CD14-positive monocyte (primary cell): Measurements from ENCODE around the gene MOB1B. TPM values are rescaled to one million over a fixed set of nuclear protein-coding genes. Genes with fewer than 3 reads are reported as not detected.

ENCODE experiments used
- DNase-seq, 3 donors: peaks; one replicate each; pipeline ENCODE4 v3.0.0-alpha.2; 2011 to 2022
- H2AFZ ChIP-seq: 2 replicates; pipeline ENCODE4 v1.6.0; 2012; ENCODE audit warnings: mild to moderate bottlenecking, low read depth, low read length, inconsistent platforms; ENCODE audit not compliant: insufficient read depth, poor library complexity, severe bottlenecking
- H3K27ac ChIP-seq, 2 donors: 1 replicate in 1 of 2; 2 replicates in 1 of 2; pipeline ENCODE4 v1.5.1; 2012 to 2013; ENCODE audit warnings: low read length in 2 of 2, control low read depth in 1 of 2, inconsistent platforms in 1 of 2, low read depth in 1 of 2, mild to moderate bottlenecking in 1 of 2
- H3K27me3 ChIP-seq, 2 donors: one replicate each; pipeline versions ENCODE4 v1.6.0 to v1.6.1; 2011 to 2013; ENCODE audit warnings: low read length in 2 of 2; ENCODE audit not compliant: control insufficient read depth in 2 of 2, insufficient read depth in 2 of 2
- H3K36me3 ChIP-seq, 2 donors: replicated peaks in 1 of 2; 1 replicate in 1 of 2; 2 replicates in 1 of 2; pipeline versions ENCODE4 v1.5.1 to v1.6.1; 2012 to 2013; ENCODE audit warnings: low read length in 2 of 2, control low read depth in 1 of 2, inconsistent platforms in 1 of 2, mild to moderate bottlenecking in 1 of 2; ENCODE audit not compliant: insufficient read depth in 2 of 2, control insufficient read depth in 1 of 2
- H3K4me1 ChIP-seq, 2 donors: 1 replicate in 1 of 2; 2 replicates in 1 of 2; pipeline versions ENCODE4 v1.5.1 to v1.6.1; 2012 to 2013; ENCODE audit warnings: low read length in 2 of 2, control low read depth in 1 of 2, inconsistent platforms in 1 of 2, mild to moderate bottlenecking in 1 of 2, moderate library complexity in 1 of 2; ENCODE audit not compliant: insufficient read depth in 2 of 2, control insufficient read depth in 1 of 2
- H3K4me2 ChIP-seq: replicated peaks from 2 replicates; pipeline ENCODE3; 2012; ENCODE audit warnings: low read length, moderate library complexity, mild to moderate bottlenecking; ENCODE audit not compliant: poor library complexity, severe bottlenecking; ENCODE audit errors: extremely low read depth
- H3K4me3 ChIP-seq, 3 experiments: fragments of 200-600 bp in 1 of 3; sonication (generic) in 1 of 3; replicated peaks in 1 of 3; 1 replicate in 2 of 3; 2 replicates in 1 of 3; pipeline ENCODE4 v1.5.1; 2011 to 2013; ENCODE audit warnings: low read length in 3 of 3, mild to moderate bottlenecking in 3 of 3, control low read depth in 2 of 3, low read depth in 2 of 3, inconsistent platforms in 1 of 3, moderate library complexity in 1 of 3
- H3K79me2 ChIP-seq: 2 replicates; pipeline ENCODE4 v1.6.0; 2012; ENCODE audit warnings: mild to moderate bottlenecking, control low read depth, inconsistent platforms, low read length, moderate library complexity; ENCODE audit not compliant: insufficient read depth
- H3K9ac ChIP-seq: 2 replicates; pipeline ENCODE4 v1.6.0; 2017; ENCODE audit warnings: low read length, mild to moderate bottlenecking; ENCODE audit not compliant: insufficient read depth, poor library complexity, severe bottlenecking
- H3K9me3 ChIP-seq, 2 donors: replicated peaks in 1 of 2; 1 replicate in 1 of 2; 2 replicates in 1 of 2; pipeline versions ENCODE4 v1.5.1 to v1.6.1; 2012 to 2013; ENCODE audit warnings: low read length in 2 of 2, control low read depth in 1 of 2; ENCODE audit not compliant: control insufficient read depth in 1 of 2, insufficient read depth in 1 of 2
- H4K20me1 ChIP-seq: 2 replicates; pipeline ENCODE4 v1.6.0; 2012; ENCODE audit warnings: mild to moderate bottlenecking, low read length, control low read depth, moderate library complexity; ENCODE audit not compliant: insufficient read depth
- H3K27ac Mint-ChIP-seq, 7 donors: one replicate each; pipeline ENCODE4 v1.8.0; 2020; ENCODE audit warnings: mild to moderate bottlenecking in 7 of 7, mixed read lengths in 7 of 7, moderate library complexity in 6 of 7, inconsistent platforms in 2 of 7
- H3K27me3 Mint-ChIP-seq, 3 donors: one replicate each; pipeline ENCODE4 v1.8.0; 2021 to 2022; ENCODE audit warnings: low read depth in 3 of 3, mild to moderate bottlenecking in 3 of 3, mixed read lengths in 3 of 3, moderate library complexity in 3 of 3, inconsistent platforms in 1 of 3
- H3K36me3 Mint-ChIP-seq, 2 donors: one replicate each; pipeline ENCODE4 v1.8.0; 2020; ENCODE audit warnings: mixed read lengths in 2 of 2, inconsistent platforms in 1 of 2, mild to moderate bottlenecking in 1 of 2
- H3K4me1 Mint-ChIP-seq: one replicate; pipeline ENCODE4 v1.8.0; 2020; ENCODE audit warnings: mild to moderate bottlenecking, mixed read lengths
- H3K4me3 Mint-ChIP-seq, 2 donors: one replicate each; pipeline ENCODE4 v1.8.0; 2020; ENCODE audit warnings: mild to moderate bottlenecking in 2 of 2, mixed read lengths in 2 of 2, moderate library complexity in 1 of 2
- H3K9me3 Mint-ChIP-seq, 7 donors: one replicate each; pipeline ENCODE4 v1.8.0; 2020 to 2022; ENCODE audit warnings: mixed read lengths in 7 of 7, mild to moderate bottlenecking in 6 of 7, moderate library complexity in 6 of 7, inconsistent platforms in 2 of 7
- WGBS: methylation state at CpG from one replicate; pipeline ENCODE4 v1.1.5; 2013; ENCODE audit warnings: missing lambda C conversion rate; ENCODE audit not compliant: insufficient coverage; 5-methylcytosine and 5-hydroxymethylcytosine counted together
- intact Hi-C, 2 donors: fragments of 100-400 bp; cut with micrococcal nuclease; formaldehyde crosslinking; loops; one replicate each; pipeline versions ENCODE4 v1.15.0 to v1.15.1; 2023
- polyA plus RNA-seq, 3 donors: library from polyadenylated mRNA; depleted of rRNA in 1 of 3; unstranded in 2 of 3; stranded (reverse) in 1 of 3; fragments of 300-500 nt in 2 of 3; fragments of >200 nt in 1 of 3; fragmentation: Illumina TruSeq in 2 of 3; gene quantifications; 1 replicate in 2 of 3; 2 replicates in 1 of 3; pipeline ENCODE4 v1.2.3, GENCODE V29; 2012 to 2021
- TF ChIP-seq, protein P1 (sequence below): fragments of 200-600 bp; IDR thresholded peaks from one replicate; pipeline ENCODE4 v1.8.0; 2022; ENCODE audit warnings: antibody characterized with exemption, mild to moderate bottlenecking

Gene MOB1B
- polyA plus RNA-seq, 3 donors: 3.9 to 10.7 (median 7.0) TPM

DNA sequence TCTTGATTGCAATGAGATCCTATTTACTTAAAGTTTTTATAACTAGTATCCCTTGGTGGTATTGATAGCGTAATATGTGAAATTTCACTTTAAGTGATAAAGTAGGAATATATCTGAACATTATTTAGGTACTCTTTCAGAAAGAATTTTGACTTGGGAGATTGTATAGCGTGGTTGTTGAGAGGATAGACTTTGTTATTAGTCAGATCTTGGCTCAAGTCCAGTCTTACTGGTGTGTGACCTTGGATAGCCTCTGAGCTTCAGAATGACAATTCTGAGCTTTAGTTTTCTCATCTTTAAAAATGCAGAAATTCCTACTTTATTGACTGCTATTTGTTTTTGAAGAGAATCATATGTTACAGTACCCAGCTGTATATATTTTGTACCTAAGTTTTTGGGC lies 123.9 kb downstream of the MOB1B start:
- Mint-ChIP-seq H3K4me3 (no peak overlapping the region), H3K9me3 (no peaks in the 10 kb centered on the region), H3K36me3 (peaks cover 45 to 69% of the 10 kb centered on the region in 2 donors), H3K27me3 (no peaks in the 10 kb centered on the region), H3K27ac (no peak overlapping the region), H3K4me1 (peaks cover 2% of the 10 kb centered on the region)
- no CpG with 5 or more reads among the region's 2 CpGs for whole genome bisulfite sequencing
- intact Hi-C loops: no loop called here
- Histone ChIP-seq H3K27ac (no peak overlapping the region), H3K79me2 (peaks cover 36% of the 10 kb centered on the region), H4K20me1 (peaks cover 11% of the 10 kb centered on the region), H3K27me3 (no peaks in the 10 kb centered on the region), H3K4me1 (no peaks in the 10 kb centered on the region), H3K9me3 (no peaks in the 10 kb centered on the region), H3K9ac (no peak overlapping the region), H3K4me3 (no peak overlapping the region), H3K4me2 (no peak overlapping the region), H3K36me3 (peaks cover 53 to 88% of the 10 kb centered on the region in 2 donors), H2AFZ (no peak overlapping the region)
- TF ChIP-seq, protein P1, sequence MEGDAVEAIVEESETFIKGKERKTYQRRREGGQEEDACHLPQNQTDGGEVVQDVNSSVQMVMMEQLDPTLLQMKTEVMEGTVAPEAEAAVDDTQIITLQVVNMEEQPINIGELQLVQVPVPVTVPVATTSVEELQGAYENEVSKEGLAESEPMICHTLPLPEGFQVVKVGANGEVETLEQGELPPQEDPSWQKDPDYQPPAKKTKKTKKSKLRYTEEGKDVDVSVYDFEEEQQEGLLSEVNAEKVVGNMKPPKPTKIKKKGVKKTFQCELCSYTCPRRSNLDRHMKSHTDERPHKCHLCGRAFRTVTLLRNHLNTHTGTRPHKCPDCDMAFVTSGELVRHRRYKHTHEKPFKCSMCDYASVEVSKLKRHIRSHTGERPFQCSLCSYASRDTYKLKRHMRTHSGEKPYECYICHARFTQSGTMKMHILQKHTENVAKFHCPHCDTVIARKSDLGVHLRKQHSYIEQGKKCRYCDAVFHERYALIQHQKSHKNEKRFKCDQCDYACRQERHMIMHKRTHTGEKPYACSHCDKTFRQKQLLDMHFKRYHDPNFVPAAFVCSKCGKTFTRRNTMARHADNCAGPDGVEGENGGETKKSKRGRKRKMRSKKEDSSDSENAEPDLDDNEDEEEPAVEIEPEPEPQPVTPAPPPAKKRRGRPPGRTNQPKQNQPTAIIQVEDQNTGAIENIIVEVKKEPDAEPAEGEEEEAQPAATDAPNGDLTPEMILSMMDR: no peak
- no peak for DNase-seq

DNA sequence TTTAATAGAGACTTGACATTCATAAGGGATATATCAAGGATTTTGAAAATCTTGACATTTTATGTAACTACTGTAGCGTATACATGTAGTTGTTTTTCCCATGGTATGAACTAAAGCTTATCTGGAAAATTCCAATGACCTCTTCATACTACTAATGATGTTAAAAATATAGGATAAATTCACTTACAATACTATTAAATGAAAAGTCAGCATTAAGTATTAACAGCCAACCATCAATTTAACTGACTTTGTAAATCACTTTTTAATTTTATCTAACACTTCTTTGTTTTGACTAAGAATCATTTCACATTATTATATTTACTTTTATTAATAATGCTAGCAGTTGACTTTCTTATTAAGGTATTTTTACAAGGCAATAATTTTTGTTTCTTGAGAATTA lies 125.4 kb downstream of the MOB1B start:
- no peak overlapping the region for H3K4me3 ChIP-seq
- no peak overlapping the region for H3K4me3 Mint-ChIP-seq
- no peak overlapping the region for H2AFZ ChIP-seq
- H3K4me1 Mint-ChIP-seq: peaks cover 2% of the 10 kb centered on the region
- H3K9me3 ChIP-seq: no peaks in the 10 kb centered on the region
- intact Hi-C loops: no loop called here
- WGBS: no CpG with 5 or more reads among the region's 1 CpG
- peaks cover 67 to 94% of the 10 kb centered on the region in 2 donors for H3K36me3 ChIP-seq
- peaks cover 21% of the 10 kb centered on the region for H3K79me2 ChIP-seq
- no peaks in the 10 kb centered on the region for H3K27me3 ChIP-seq
- no peak overlapping the region for H3K4me2 ChIP-seq
- H3K4me1 ChIP-seq: no peaks in the 10 kb centered on the region
- H4K20me1 ChIP-seq: peaks cover under 1% of the 10 kb centered on the region
- peaks cover 38 to 59% of the 10 kb centered on the region in 2 donors for H3K36me3 Mint-ChIP-seq
- no peak overlapping the region for H3K27ac ChIP-seq
- no peak overlapping the region for H3K27ac Mint-ChIP-seq
- TF ChIP-seq, protein P1: no peak
- H3K9ac ChIP-seq: no peak overlapping the region
- no peaks in the 10 kb centered on the region for H3K27me3 Mint-ChIP-seq
- no peak for DNase-seq
- H3K9me3 Mint-ChIP-seq: no peaks in the 10 kb centered on the region
